ENCODE measurements around the gene TIFAB.

DNA sequence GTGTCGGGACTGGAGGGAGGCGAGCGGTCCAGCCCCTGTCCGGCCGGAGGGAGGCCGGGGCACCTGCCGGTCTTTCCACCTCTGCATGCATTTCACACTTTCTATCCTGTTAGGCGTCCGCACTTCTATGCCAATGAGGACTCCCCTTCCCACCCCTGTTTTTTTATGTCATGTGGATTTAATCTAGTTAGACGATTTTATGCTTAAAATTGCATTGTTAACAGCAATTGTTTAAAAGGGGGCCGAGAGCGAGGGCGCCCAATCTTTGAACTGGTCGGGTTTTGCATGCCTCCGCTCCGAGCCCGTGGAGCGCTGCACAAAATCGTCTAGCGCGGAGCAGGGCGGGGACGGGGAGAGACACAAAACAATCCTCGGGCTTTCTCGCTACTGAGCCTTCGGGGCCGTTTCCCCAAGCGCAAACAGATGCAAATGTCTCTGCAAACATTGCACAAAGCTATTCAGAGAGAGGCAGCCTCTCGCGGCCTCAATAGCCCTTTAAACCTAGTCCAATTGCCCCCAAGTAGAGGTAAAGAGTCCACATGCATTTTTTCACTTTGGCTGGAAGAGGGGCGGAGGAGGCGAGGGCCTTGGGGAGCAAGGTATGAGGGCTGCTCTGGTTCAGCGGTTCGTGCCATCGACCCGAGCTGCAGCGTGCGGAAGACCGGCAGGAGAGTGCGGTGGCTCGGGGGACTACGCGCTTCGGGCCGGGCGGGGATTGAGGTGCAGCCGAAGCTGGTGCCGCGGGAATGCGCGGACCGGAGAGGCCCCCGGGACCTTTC, 37.5 kb upstream of the TIFAB start:
- TF ChIP-seq TAF1 (IDR thresholded peaks at IDR 0.05; ENCODE audit: borderline replicate concordance, insufficient read depth, low read length), result no peak
- TF ChIP-seq POLR2AphosphoS5 (IDR thresholded peaks at IDR 0.05; ENCODE audit: low read depth, low read length), result no peak
- TF ChIP-seq, protein P1, sequence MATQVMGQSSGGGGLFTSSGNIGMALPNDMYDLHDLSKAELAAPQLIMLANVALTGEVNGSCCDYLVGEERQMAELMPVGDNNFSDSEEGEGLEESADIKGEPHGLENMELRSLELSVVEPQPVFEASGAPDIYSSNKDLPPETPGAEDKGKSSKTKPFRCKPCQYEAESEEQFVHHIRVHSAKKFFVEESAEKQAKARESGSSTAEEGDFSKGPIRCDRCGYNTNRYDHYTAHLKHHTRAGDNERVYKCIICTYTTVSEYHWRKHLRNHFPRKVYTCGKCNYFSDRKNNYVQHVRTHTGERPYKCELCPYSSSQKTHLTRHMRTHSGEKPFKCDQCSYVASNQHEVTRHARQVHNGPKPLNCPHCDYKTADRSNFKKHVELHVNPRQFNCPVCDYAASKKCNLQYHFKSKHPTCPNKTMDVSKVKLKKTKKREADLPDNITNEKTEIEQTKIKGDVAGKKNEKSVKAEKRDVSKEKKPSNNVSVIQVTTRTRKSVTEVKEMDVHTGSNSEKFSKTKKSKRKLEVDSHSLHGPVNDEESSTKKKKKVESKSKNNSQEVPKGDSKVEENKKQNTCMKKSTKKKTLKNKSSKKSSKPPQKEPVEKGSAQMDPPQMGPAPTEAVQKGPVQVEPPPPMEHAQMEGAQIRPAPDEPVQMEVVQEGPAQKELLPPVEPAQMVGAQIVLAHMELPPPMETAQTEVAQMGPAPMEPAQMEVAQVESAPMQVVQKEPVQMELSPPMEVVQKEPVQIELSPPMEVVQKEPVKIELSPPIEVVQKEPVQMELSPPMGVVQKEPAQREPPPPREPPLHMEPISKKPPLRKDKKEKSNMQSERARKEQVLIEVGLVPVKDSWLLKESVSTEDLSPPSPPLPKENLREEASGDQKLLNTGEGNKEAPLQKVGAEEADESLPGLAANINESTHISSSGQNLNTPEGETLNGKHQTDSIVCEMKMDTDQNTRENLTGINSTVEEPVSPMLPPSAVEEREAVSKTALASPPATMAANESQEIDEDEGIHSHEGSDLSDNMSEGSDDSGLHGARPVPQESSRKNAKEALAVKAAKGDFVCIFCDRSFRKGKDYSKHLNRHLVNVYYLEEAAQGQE (IDR thresholded peaks at IDR 0.05; ENCODE audit: insufficient read depth in 1 of 2, low read depth in 2 of 2, low read length in 2 of 2), result no peak

All from PFSK-1 (cell line).